HPDE6-E6E7 (cell line): ENCODE data around the gene NFIA.
"Not testable (repeated sequence)": the region's sequence is repeated elsewhere in the genome, so short reads cannot be mapped to it uniquely, and the experiment has no call there.

Experiments used
- DNase-seq: peaks from one replicate; pipeline ENCODE4 v3.0.0; 2011; ENCODE audit warnings: missing footprints; ENCODE audit errors: extremely low spot score

Gene NFIA

DNA sequence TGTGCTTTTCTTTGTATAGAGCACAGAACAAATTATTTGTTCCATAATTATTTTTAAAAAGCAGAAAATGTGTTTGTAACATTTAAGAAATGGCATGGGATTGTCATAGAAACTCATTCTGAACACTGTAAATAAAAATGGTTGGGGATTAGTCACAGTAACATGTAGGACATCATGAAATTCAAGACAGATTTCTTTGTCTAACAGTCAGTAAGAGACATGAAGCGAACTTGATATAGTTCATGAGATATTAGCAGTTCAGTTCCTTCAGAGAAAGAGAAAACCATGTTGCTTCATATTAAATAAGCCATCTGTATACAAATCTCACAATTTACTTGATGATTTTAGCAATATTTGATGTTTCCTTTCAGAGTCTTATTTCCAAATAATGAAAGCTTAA, 19.7 kb downstream of the NFIA start:
- no peak for DNase-seq

DNA sequence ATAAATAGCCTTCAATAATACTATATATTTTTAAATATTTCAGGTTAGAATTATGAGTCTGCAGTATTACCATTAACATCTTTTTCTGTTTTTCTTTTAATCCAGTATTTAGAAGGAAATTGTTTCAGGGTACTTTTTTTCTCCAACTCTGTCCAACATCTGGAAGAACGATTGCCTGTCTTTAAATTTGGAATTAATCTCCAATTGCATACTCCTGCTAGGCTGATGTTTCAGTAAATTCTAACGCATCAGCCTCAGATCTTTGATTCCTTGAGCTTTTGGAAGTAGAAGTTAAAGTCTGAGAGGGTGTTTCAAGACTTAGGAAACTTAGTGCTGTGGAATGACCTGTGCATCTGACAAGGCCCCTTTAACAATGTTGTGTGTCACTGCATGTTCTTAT, 20.3 kb downstream of the NFIA start:
- no peak for DNase-seq

DNA sequence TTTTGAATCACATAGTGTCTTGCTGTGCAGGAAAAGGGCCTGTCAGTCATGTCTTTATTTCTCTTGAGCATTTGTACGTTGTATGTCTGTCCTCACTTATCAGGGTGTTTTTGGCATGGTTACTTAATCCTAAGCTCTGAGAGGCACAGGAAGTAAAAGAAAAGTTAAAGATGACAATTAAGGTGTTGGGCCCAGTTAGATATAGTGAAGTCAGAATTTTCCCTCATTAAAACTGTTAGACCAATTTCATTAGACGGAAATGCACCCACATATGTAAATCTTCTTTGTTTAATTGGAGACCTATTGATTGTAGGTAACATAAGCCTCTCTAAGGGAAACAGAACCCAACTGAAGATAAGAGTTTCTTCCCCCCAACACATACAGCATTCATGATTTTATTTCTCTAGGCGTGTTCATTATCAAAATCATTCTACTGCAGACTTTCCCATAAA, 21.9 kb downstream of the NFIA start:
- DNase-seq: no peak

GRCh38 chr1:61107638-61108037, 25.3 kb downstream of the NFIA start:
- no peak for DNase-seq

DNA sequence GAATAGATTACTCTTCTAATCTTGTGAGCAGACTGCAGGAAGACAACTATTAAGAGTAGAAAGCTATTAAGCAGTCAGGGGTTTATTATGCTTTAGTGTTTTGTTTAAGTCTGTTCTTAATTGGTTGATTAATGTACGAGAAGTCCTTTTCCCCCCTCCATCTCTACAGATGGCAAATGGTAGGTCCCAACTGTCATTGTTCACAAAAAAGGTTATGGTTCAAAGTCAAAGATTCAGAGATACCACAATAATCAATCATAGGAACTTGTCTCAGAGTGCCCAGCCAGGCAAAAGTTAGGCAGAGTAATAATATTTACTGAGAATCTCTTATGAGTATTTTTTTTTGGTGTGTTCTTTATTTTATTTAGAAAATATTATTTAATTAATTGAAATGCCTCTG, 26.8 kb downstream of the NFIA start:
- no peak for DNase-seq

DNA sequence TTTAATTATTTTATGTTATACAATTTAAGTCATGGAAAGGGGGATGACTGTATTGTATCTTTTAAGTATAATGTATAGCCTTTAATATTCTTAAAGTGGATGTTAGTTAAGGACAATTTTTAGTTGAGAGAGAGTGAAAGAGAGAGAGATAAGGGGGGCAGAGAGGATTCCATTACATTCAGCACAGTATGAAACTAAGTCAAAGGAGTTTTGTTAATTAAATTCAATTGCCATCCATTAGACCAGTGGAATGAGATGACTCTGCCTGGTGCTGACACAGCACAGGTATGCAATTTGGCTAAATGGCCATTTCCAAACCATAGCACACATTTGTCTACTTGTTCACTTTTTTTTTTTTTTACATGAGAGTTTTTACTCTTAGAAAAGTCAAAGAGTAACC, 27.5 kb downstream of the NFIA start:
- no peak for DNase-seq

DNA sequence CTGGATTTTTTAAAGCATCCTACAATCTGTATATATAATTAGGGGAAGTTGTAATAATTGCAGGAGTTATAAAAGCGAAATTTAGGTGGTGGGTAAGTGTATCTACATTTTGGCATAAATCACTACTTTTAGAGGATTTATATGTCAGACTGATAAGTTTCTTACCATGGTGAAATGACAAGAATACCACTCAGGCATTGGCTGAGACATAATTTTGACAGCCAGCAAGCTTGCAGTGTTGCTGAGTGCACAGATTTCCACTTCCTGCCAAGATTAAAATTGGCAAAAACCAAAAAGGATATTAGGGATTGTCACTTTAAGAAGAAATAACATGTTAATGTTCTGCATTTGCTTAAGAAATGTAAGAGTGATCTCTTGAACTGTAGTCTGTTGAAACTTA, 28.2 kb downstream of the NFIA start:
- no peak for DNase-seq

DNA sequence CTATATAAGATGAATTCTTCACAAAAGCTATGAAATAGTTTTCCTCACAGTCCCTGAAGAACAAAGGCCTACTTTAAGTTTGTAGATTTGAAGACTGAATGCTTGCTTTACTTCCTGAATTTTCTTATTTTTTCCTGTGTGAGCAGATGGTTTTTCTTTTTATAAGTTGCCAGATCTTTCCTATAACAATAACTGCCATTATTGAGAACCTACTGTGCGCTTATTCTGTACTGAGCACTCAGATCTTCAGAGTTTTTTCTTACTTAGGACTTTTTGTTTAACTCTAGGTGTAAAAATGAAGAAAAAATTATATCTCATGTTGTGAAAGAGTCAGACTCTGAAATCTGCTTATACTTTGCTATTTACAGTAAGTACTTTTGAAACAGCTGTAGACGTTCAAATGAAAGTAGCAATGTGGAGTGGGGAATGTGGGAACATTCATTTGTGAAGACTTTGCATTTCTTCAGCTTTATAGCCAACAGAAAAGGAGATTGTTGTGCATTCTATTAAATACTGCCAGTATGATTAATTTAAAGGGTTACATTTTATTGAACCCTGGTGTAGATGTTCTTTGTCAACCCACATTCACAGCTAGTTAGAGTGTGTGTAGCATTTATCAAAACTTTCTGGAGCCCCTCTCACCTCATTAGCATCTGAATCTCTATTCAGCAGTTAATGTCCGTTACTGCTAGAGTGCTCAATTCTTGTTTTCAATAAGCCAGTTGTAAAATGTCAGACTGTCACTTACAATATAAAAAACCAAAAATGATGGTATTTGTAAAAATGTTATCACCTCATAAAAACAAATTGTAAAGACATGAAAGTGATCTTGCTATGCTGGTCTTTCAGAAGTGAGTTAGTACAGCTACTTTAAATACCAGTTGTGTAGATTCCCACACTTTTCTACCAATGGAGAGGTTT, 29.0 kb downstream of the NFIA start:
- DNase-seq: no peak

GRCh38 chr1:61114178-61114870, 32.0 kb downstream of the NFIA start:
- no peak for DNase-seq

DNA sequence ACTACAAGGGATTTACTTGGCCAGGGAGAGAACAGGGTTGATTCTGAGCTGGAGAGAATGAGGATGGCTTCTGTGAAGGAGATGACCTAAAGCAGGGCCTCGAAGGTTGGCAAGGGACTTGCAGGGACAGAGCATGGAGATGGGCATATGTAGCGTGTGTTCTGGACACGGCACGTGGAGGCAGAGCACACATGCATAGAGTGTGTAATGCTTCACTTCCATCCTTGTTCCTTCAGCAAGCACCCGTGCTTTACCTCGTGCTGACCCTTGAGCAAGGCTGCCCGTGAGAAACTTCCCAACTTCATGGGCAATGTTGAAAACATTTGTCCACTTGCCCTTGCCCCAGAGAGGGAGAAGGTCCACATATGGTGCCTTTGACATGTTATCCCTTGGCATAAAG, 33.1 kb downstream of the NFIA start:
- DNase-seq: no peak

DNA sequence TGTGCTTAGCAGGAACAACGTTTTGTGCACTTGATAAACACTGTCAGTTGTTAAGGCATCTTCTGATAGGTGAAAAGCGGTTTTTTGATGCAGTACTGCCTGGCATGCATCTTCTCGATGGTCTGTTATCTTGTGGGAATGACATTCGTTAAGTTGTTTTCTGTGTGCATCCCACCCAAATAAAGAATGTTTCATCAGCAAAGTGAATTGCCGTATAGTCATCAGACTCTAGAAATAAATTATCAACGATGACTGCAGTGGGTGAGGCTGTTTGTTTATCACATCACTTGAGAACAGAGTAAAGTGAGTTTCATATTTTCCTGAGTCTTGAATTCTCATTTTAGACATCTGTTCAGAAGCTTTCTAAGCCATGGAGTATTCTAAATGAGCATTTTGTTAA, 34.1 kb downstream of the NFIA start:
- DNase-seq: no peak

DNA sequence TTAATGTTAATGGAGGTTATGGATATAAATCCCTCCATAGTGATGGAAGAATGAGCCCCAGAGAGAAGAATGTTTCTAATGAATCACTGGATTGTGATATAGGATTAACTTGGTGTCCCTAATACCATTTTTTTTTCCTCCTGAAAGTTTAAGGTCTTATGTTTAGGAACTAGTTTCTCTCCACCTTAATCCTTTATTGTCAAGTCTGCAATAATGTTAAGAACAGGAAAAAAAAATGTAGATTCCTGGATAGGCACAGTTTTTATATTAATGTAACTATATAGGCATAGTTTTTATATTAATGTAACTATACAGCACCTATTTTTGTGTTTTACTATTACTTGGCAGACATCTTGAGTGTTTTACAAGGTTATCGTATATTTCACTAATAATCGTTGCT, 34.9 kb downstream of the NFIA start:
- no peak for DNase-seq

GRCh38 chr1:61119085-61119484, 36.7 kb downstream of the NFIA start:
- DNase-seq: no peak

- no peak for DNase-seq
Measured at GRCh38 chr1:61120246-61120840, 38.0 kb downstream of the NFIA start.

GRCh38 chr1:61120998-61121397, 38.6 kb downstream of the NFIA start:
- no peak for DNase-seq

GRCh38 chr1:61121631-61122030, 39.3 kb downstream of the NFIA start:
- DNase-seq: no peak

- DNase-seq: no peak
Measured at GRCh38 chr1:61122389-61122788, 40.0 kb downstream of the NFIA start.

DNA sequence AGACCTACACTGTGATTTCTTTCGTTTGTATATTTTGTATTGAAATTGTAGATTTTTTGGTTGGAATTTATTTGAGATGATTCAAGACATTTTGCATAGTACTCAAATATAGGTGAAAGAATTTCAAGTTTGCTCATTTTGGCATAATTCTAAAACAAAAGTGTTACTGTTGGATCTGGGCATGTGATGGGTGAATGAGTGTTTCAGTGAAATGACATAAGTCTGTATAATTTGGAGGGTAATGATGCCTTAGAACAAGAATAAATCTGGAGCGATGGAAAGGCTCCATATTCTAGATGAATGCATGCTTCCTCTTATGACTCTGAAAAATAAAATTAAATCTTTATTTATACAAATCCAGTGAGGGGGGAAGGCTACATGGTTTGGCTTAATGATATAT, 41.0 kb downstream of the NFIA start:
- no peak for DNase-seq

DNA sequence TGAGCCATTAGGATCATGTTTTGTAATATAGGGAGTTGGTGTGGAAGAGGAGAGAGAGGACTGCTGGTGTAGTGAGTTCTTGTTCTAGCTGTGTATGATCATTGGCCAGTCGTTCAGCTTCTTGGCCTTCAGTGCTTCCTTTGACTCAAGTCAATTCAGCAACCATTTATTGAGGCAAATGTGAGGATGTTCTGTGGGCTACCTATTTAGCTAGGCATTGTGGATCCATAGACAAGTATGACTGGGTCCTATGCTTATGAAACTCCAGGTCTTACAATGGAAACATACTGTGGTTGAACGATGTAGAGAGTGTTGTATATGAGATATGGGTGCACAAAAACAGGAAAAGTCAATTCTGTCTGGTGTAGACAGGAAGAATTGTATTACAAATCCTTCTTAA, 41.7 kb downstream of the NFIA start:
- no peak for DNase-seq

DNA sequence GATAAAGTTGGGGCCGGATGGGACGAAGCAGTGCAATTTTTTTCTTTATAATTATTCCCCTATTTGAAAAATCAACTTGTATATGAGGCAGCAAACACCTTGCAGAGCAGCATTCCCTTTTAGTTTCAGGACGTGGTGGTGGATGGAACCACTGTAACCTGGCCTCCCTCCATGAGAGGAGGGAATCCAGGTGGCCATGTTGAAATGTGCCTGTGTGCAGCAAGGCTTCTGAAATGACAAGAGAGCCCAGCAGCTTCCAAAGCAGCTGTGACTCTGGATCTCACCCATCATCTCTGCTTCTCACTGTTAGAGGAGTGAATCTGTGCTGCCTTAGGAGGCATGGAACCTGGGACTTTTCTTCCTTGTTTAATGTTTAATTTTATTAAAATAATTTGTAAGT, 42.3 kb downstream of the NFIA start:
- no peak for DNase-seq

DNA sequence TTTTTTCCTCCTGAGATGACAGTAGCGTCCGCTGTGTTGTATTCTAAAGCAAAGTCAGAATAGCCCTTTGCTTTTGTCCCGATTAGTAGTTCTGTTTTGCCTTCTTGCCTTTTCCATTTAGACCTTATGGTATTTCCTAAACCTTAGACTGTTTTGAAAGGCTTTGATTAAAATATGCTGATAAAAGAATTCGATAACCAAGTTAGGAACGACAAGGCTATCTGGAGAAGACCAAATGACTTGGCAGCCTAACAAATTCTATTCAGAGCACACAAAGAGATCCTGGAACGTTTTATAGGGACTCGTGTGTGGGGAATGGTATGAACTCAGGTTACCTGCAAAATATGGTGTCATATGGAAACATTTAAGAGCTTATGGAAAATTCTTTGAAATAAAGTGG, 42.9 kb downstream of the NFIA start:
- DNase-seq: no peak

GRCh38 chr1:61125895-61126294, 43.5 kb downstream of the NFIA start:
- no peak for DNase-seq

- DNase-seq: not testable (repeated sequence)
Measured at GRCh38 chr1:61126843-61127242, 44.5 kb downstream of the NFIA start.
